ENCODE results near the gene IL1RAPL1. TPM values are rescaled to one million over a fixed set of nuclear protein-coding genes. Genes with fewer than 3 reads are reported as not detected.
"Not testable (repeated sequence)": the region's sequence is repeated elsewhere in the genome, so short reads cannot be mapped to it uniquely, and the experiment has no call there.

Gene IL1RAPL1
- total RNA-seq, 3 donors from 2014 or later: not detected

DNA sequence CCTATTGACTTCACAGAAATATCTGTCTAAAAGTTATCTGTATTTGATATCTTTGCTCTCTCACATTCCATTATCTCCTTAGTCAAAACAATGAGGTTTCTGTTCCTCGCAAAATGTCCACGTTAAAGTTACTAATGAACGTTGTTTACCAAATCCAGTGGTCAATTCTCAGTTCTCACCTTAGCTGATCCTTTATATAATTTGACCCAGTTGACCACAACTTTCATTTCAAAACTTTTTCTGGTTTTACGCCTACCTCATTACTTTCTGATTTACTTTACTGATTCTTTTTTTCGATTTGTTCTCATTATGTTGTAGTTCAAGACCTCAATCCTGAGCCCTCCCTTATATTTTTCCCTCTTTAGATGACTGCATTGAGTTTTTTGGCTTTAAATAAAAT lies 186.6 kb downstream of the IL1RAPL1 start:
- Mint-ChIP-seq H3K9me3 (no peaks in the 10 kb centered on the region), H3K4me3 (no peak overlapping the region), H3K36me3 (ENCODE audit: insufficient read depth) (no peaks in the 10 kb centered on the region), H3K27me3 (ENCODE audit: low read depth) (no peaks in the 10 kb centered on the region), H3K4me1 (ENCODE audit: low read depth) (no peaks in the 10 kb centered on the region)
- ATAC-seq (no peak), DNase-seq (no peak)

DNA sequence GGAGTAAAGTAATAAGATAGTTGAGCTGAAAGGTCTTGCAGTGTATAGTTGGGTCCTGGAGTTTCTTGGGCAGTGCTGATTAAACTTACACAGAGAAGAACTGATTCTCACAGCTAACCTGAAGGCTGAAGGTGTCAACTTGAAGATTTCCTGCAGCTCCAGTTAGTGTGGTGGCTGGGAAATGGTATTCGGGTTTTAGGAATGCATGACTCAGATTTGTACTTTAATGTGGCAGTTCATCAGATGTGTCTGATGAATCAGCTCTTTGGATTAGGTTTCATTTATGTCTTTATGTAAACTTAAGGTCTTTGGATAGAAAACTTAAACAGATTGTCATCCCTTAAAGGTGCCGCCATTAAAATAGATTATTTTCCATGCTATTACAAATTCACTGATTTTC lies 200.0 kb downstream of the IL1RAPL1 start:
- no peak for ATAC-seq
- H3K4me3 Mint-ChIP-seq: no peak overlapping the region
- peaks cover 6% of the 10 kb centered on the region for H3K9me3 Mint-ChIP-seq
- no peak for DNase-seq
- no peaks in the 10 kb centered on the region for H3K4me1 Mint-ChIP-seq (ENCODE audit: low read depth)
- no peaks in the 10 kb centered on the region for H3K36me3 Mint-ChIP-seq (ENCODE audit: insufficient read depth)
- no peaks in the 10 kb centered on the region for H3K27me3 Mint-ChIP-seq (ENCODE audit: low read depth)

- H3K36me3 Mint-ChIP-seq (ENCODE audit: insufficient read depth); H3K27me3 Mint-ChIP-seq (ENCODE audit: low read depth); DNase-seq; ATAC-seq; H3K4me1 Mint-ChIP-seq (ENCODE audit: low read depth); H3K4me3 Mint-ChIP-seq: not testable (repeated sequence)
- H3K9me3 Mint-ChIP-seq: peaks cover 17% of the 10 kb centered on the region
Observed at GRCh38 chrX:28800671-28801070, 213.4 kb downstream of the IL1RAPL1 start.

GRCh38 chrX:28802625-28803024 lies 215.4 kb downstream of the IL1RAPL1 start:
- Mint-ChIP-seq H3K4me3 (no peak overlapping the region), H3K4me1 (ENCODE audit: low read depth) (no peaks in the 10 kb centered on the region), H3K36me3 (ENCODE audit: insufficient read depth) (no peaks in the 10 kb centered on the region), H3K9me3 (peaks cover 13% of the 10 kb centered on the region), H3K27me3 (ENCODE audit: low read depth) (no peaks in the 10 kb centered on the region)
- ATAC-seq: no peak
- DNase-seq: no peak

DNA sequence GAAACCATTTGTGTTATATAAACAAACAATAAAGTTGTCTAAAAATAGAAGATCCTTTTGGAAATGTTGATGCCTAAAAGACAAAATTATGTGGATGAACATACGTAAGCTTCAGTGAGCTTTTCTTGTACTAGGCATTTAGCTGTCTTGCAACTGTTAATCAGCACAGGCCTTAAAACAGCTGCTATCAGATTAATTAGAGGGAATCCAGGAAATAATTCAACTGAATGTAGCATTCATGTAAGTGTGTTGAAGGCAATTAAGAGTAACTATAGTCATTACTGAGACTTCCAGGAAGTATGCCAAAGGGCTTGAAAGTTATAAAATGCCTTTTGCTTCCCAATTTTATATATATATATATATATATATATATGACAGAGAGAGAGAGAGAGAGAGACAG lies 248.7 kb downstream of the IL1RAPL1 start:
- Mint-ChIP-seq H3K9me3 (no peaks in the 10 kb centered on the region), H3K4me3 (no peak overlapping the region), H3K36me3 (ENCODE audit: insufficient read depth) (no peaks in the 10 kb centered on the region), H3K4me1 (ENCODE audit: low read depth) (no peaks in the 10 kb centered on the region), H3K27me3 (ENCODE audit: low read depth) (no peaks in the 10 kb centered on the region)
- DNase-seq (no peak), ATAC-seq (no peak)

GRCh38 chrX:28843817-28844216 lies 256.6 kb downstream of the IL1RAPL1 start:
- Mint-ChIP-seq H3K4me3 (no peak overlapping the region), H3K27me3 (ENCODE audit: low read depth) (no peaks in the 10 kb centered on the region), H3K9me3 (peaks cover 10% of the 10 kb centered on the region), H3K4me1 (ENCODE audit: low read depth) (no peaks in the 10 kb centered on the region), H3K36me3 (ENCODE audit: insufficient read depth) (no peaks in the 10 kb centered on the region)
- no peak for DNase-seq
- no peak for ATAC-seq

DNA sequence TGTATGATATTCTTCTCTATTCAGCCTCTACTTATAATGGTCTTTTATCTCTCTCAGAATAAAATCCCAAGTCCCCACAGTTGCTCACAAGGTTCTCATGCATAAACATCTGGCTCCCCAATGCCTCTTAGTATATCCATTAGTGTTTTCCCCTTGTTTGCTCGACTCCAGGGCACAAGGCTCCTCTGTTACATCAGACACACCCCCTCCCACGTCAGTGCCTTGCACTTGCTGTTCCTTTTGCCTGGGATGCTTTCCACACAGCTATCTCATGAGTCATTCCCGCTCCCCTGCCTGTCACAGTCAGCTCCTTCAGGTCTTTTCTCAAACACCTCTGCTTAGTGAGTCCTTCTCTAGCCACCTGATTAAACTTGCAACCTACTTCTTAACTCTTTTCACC lies 260.2 kb downstream of the IL1RAPL1 start:
- Mint-ChIP-seq H3K9me3 (peaks cover 10% of the 10 kb centered on the region), H3K27me3 (ENCODE audit: low read depth) (no peaks in the 10 kb centered on the region), H3K4me3 (no peak overlapping the region), H3K36me3 (ENCODE audit: insufficient read depth) (no peaks in the 10 kb centered on the region), H3K4me1 (ENCODE audit: low read depth) (no peaks in the 10 kb centered on the region)
- DNase-seq: no peak
- no peak for ATAC-seq

DNA sequence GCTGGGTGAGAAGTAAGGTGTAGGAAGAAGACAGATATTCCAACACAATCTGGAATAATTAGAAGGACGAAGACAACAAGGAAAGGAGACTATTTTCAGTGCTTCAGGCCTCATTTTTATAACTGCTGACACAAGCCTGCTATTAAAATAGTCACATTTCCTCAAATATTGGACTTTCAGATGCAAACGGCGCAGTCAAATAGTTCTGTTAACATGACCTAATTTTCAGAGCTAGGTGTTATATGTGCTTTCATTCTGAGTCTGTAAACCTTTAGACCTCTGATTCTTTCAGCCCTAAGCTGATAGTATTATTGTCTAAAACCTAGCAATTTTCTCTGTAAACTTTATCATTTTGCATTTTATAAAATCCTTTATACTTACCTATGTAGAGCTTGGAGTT lies 261.5 kb downstream of the IL1RAPL1 start:
- DNase-seq (no peak), ATAC-seq (no peak)
- Mint-ChIP-seq H3K4me1 (ENCODE audit: low read depth) (no peaks in the 10 kb centered on the region), H3K36me3 (ENCODE audit: insufficient read depth) (no peaks in the 10 kb centered on the region), H3K4me3 (no peak overlapping the region), H3K27me3 (ENCODE audit: low read depth) (no peaks in the 10 kb centered on the region), H3K9me3 (peaks cover 12% of the 10 kb centered on the region)

GRCh38 chrX:28850955-28851354 lies 263.7 kb downstream of the IL1RAPL1 start:
- Mint-ChIP-seq H3K27me3 (ENCODE audit: low read depth) (no peaks in the 10 kb centered on the region), H3K36me3 (ENCODE audit: insufficient read depth) (no peaks in the 10 kb centered on the region), H3K4me1 (ENCODE audit: low read depth) (no peaks in the 10 kb centered on the region), H3K9me3 (peaks cover 21% of the 10 kb centered on the region), H3K4me3 (no peak overlapping the region)
- DNase-seq: no peak
- ATAC-seq: no peak

- no peaks in the 10 kb centered on the region for H3K4me1 Mint-ChIP-seq (ENCODE audit: low read depth)
- no peak overlapping the region for H3K4me3 Mint-ChIP-seq
- ATAC-seq (no peak), DNase-seq (no peak)
- no peaks in the 10 kb centered on the region for H3K36me3 Mint-ChIP-seq (ENCODE audit: insufficient read depth)
- H3K9me3 Mint-ChIP-seq: peaks cover 20% of the 10 kb centered on the region
- no peaks in the 10 kb centered on the region for H3K27me3 Mint-ChIP-seq (ENCODE audit: low read depth)
Observed at GRCh38 chrX:28851871-28852270, 264.6 kb downstream of the IL1RAPL1 start.

GRCh38 chrX:28854637-28855036 lies 267.4 kb downstream of the IL1RAPL1 start:
- DNase-seq: no peak
- Mint-ChIP-seq H3K4me3 (no peak overlapping the region), H3K27me3 (ENCODE audit: low read depth) (no peaks in the 10 kb centered on the region), H3K9me3 (peaks cover 12% of the 10 kb centered on the region), H3K36me3 (ENCODE audit: insufficient read depth) (no peaks in the 10 kb centered on the region), H3K4me1 (ENCODE audit: low read depth) (no peaks in the 10 kb centered on the region)
- no peak for ATAC-seq

DNA sequence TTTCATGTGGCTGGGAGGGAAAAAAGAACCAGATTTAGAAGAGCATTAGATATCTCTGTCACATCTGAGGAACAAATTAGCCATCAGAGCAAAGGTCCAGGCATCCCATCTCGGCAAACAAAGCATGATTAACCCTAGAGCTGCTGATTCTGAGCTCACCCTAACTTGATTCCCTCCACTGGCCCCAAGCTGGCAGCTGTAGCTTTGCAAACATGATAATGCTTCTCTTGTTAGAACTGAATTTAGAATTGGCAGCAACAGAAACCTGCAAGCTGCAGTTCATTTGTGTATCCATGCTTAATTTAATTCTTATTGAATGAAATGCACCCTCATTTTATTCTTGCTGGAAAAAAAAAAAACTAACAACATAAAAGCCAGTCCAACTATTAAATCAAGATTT lies 289.2 kb downstream of the IL1RAPL1 start:
- DNase-seq: no peak
- no peak for ATAC-seq
- Mint-ChIP-seq H3K36me3 (ENCODE audit: insufficient read depth) (no peaks in the 10 kb centered on the region), H3K4me1 (ENCODE audit: low read depth) (no peaks in the 10 kb centered on the region), H3K9me3 (no peaks in the 10 kb centered on the region), H3K27me3 (ENCODE audit: low read depth) (no peaks in the 10 kb centered on the region), H3K4me3 (no peak overlapping the region)

DNA sequence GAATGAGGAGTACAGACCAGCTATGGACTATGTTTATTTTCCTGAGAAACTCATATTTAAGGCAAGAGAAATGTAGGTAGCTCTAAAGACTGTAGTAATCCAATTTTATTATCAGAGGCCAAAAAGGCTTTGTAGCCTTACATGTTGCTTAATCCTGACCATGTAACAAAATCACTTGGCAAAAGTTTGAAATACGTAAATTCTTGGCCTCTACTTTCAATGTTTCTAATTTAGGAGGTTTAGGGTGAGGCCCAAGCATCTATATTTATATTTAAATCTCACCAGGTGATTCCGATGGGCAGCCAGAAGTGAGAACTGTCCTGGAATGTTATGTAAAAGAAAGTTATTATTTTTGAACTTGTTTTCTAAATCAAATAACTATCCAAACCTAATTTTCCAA lies 289.7 kb downstream of the IL1RAPL1 start:
- Mint-ChIP-seq H3K4me3 (no peak overlapping the region), H3K4me1 (ENCODE audit: low read depth) (no peaks in the 10 kb centered on the region), H3K9me3 (peaks cover 5% of the 10 kb centered on the region), H3K36me3 (ENCODE audit: insufficient read depth) (no peaks in the 10 kb centered on the region), H3K27me3 (ENCODE audit: low read depth) (no peaks in the 10 kb centered on the region)
- DNase-seq (no peak), ATAC-seq (no peak)

DNA sequence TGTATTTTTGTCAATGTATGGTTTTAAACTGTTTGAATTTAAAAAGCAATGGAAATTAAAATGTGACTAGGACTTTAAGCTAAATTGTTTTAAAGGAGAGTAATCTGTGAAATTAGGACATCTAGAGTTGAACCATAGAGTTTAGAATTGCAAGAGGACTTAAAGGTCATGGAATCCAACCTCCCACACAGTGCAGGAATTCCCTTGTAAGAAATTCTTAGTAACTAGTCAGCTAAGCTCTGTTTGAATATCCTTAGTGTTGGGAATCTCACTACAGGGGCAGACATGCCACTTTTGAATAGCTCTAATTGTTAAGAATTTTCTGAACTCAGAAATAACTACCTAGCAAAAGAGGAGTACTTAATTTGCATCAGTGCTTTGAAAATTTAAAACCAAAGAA lies 292.9 kb downstream of the IL1RAPL1 start:
- DNase-seq: no peak
- Mint-ChIP-seq H3K27me3 (ENCODE audit: low read depth) (no peaks in the 10 kb centered on the region), H3K36me3 (ENCODE audit: insufficient read depth) (no peaks in the 10 kb centered on the region), H3K9me3 (peaks cover 5% of the 10 kb centered on the region), H3K4me3 (no peak overlapping the region), H3K4me1 (ENCODE audit: low read depth) (no peaks in the 10 kb centered on the region)
- ATAC-seq: no peak

DNA sequence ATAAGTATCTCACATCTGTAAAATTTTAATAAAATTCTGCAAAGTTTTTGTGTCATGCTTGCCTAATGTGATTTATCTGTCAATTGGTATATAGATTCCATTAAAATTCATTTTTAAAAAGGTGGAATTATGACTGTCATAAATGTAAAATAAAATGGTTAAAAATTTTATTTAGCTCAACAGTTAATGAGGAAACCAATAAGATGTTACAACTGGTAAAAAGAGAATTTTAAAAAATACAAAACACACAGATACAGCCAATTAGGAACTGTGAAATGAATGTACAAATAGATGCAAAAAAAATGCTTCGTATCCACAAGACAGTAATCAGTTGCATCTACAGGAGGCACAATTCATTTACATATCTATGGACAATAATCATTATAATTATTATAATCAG lies 297.6 kb downstream of the IL1RAPL1 start:
- Mint-ChIP-seq H3K4me1 (ENCODE audit: low read depth) (no peaks in the 10 kb centered on the region), H3K27me3 (ENCODE audit: low read depth) (no peaks in the 10 kb centered on the region), H3K9me3 (peaks cover 5% of the 10 kb centered on the region), H3K4me3 (no peak overlapping the region), H3K36me3 (ENCODE audit: insufficient read depth) (no peaks in the 10 kb centered on the region)
- DNase-seq (no peak), ATAC-seq (no peak)

GRCh38 chrX:28888416-28888815 lies 301.2 kb downstream of the IL1RAPL1 start:
- DNase-seq: no peak
- no peaks in the 10 kb centered on the region for H3K27me3 Mint-ChIP-seq (ENCODE audit: low read depth)
- no peaks in the 10 kb centered on the region for H3K36me3 Mint-ChIP-seq (ENCODE audit: insufficient read depth)
- no peak for ATAC-seq
- no peak overlapping the region for H3K4me3 Mint-ChIP-seq
- no peaks in the 10 kb centered on the region for H3K9me3 Mint-ChIP-seq
- no peaks in the 10 kb centered on the region for H3K4me1 Mint-ChIP-seq (ENCODE audit: low read depth)

Data from activated T-cell treated with anti-CD3 and anti-CD28 coated beads, Interleukin-2, amount 50 U/mL, for 4 hours (primary cell).